HEK293 (cell line): ENCODE results near the gene CLDN18.
A peak's percentile ranks its signal among the peaks of the same experiment; 100 is the strongest.

ENCODE experiments used
- CTCF ChIA-PET: fragments of 350-600 bp; formaldehyde crosslinking; extraction: SDS; loops from one replicate; lab custom pipeline; 2021; ENCODE audit warnings: antibody characterized with exemption; lab: Yijun Ruan, JAX
- POLR2A ChIA-PET: fragments of 300-600 bp; formaldehyde crosslinking; extraction: SDS; loops from one replicate; lab custom pipeline; 2020; ENCODE audit warnings: antibody characterized with exemption, inconsistent platforms; lab: Yijun Ruan, JAX
- H3K27ac ChIP-seq: fragments of 200-500 bp; sonication (Bioruptor generic); 2 replicates; pipeline ENCODE4 v1.5.1; 2014; ENCODE audit warnings: low read depth, low read length, control low read depth, inconsistent platforms; ENCODE audit errors: extremely low read depth
- H3K36me3 ChIP-seq, 2 experiments: fragments of 200-500 bp in 1 of 2; sonication (Bioruptor generic) in 1 of 2; 1 replicate in 1 of 2; 2 replicates in 1 of 2; pipeline ENCODE4 v1.5.1; 2014 to 2017; ENCODE audit warnings: inconsistent platforms in 2 of 2, low read length in 2 of 2; ENCODE audit not compliant: control insufficient read depth in 2 of 2, insufficient read depth in 1 of 2
- H3K4me1 ChIP-seq: fragments of 200-500 bp; sonication (Bioruptor generic); 2 replicates; pipeline ENCODE4 v1.5.1; 2014; ENCODE audit warnings: mild to moderate bottlenecking, low read length, inconsistent platforms; ENCODE audit not compliant: control insufficient read depth, insufficient read depth
- H3K4me3 ChIP-seq: 2 replicates; pipeline ENCODE4 v1.5.1; 2011; ENCODE audit warnings: low read depth, mild to moderate bottlenecking, control low read depth, low read length, moderate library complexity
- H3K9me3 ChIP-seq: fragments of 200-500 bp; sonication (Bioruptor generic); 2 replicates; pipeline ENCODE4 v1.5.1; 2014; ENCODE audit warnings: low read depth, low read length, inconsistent platforms; ENCODE audit not compliant: control insufficient read depth, insufficient read depth
- KLF1 ChIP-seq: fragments of 450-650 bp; formaldehyde crosslinking; IDR thresholded peaks from 2 replicates; pipeline ENCODE4 v1.5.1; 2016; ENCODE audit warnings: missing biosample characterization, missing genetic modification characterization
- KLF16 ChIP-seq: fragments of 450-650 bp; formaldehyde crosslinking; IDR thresholded peaks from 2 replicates; pipeline ENCODE4 v1.5.1; 2017; ENCODE audit warnings: missing biosample characterization, missing genetic modification characterization
- MEIS1 ChIP-seq: sonication (generic); formaldehyde crosslinking; IDR thresholded peaks from 2 replicates; pipeline ENCODE4 v1.8.1; 2022; ENCODE audit warnings: missing genetic modification reagents, mild to moderate bottlenecking, borderline replicate concordance
- SETDB1 ChIP-seq: IDR thresholded peaks from one replicate; pipeline ENCODE4 v1.6.1; 2017; ENCODE audit warnings: mild to moderate bottlenecking, low read length, moderate library complexity, mixed read lengths; ENCODE audit not compliant: insufficient read length
- SP7 ChIP-seq: fragments of 450-650 bp; formaldehyde crosslinking; IDR thresholded peaks from 2 replicates; pipeline ENCODE4 v1.5.1; 2016; ENCODE audit warnings: missing biosample characterization, missing genetic modification characterization
- ZBTB1 ChIP-seq: fragments of 450-650 bp; formaldehyde crosslinking; IDR thresholded peaks from 2 replicates; pipeline ENCODE4 v1.5.1; 2016; ENCODE audit warnings: missing biosample characterization, missing genetic modification characterization
- ZBTB7A ChIP-seq: fragments of 450-650 bp; formaldehyde crosslinking; IDR thresholded peaks from 2 replicates; pipeline ENCODE4 v1.5.1; 2016; ENCODE audit warnings: low read depth, missing biosample characterization, missing genetic modification characterization
- ZBTB8A ChIP-seq: fragments of 450-650 bp; formaldehyde crosslinking; IDR thresholded peaks from 2 replicates; pipeline ENCODE4 v1.5.1; 2016; ENCODE audit warnings: missing biosample characterization, missing genetic modification characterization
- ZFHX2 ChIP-seq: fragments of 450-650 bp; formaldehyde crosslinking; conservative IDR thresholded peaks from 2 replicates; pipeline ENCODE4 v1.5.1; 2016; ENCODE audit warnings: missing biosample characterization, missing genetic modification characterization
- ZNF112 ChIP-seq: fragments of 450-650 bp; formaldehyde crosslinking; IDR thresholded peaks from 2 replicates; pipeline ENCODE4 v1.5.0; 2017; ENCODE audit warnings: missing biosample characterization, missing genetic modification characterization
- ZNF169 ChIP-seq: fragments of 450-650 bp; formaldehyde crosslinking; IDR thresholded peaks from 2 replicates; pipeline ENCODE4 v1.5.1; 2016; ENCODE audit warnings: missing biosample characterization, missing genetic modification characterization
- ZNF19 ChIP-seq: fragments of 450-650 bp; formaldehyde crosslinking; IDR thresholded peaks from 2 replicates; pipeline ENCODE4; 2016; ENCODE audit warnings: missing biosample characterization, missing genetic modification characterization, low read depth
- ZNF202 ChIP-seq: fragments of 450-650 bp; formaldehyde crosslinking; IDR thresholded peaks from 2 replicates; pipeline ENCODE4 v1.5.1; 2016; ENCODE audit warnings: missing biosample characterization, missing genetic modification characterization, borderline replicate concordance
- ZNF362 ChIP-seq: fragments of 450-650 bp; formaldehyde crosslinking; IDR thresholded peaks from 2 replicates; pipeline ENCODE4 v1.5.1; 2016; ENCODE audit warnings: missing biosample characterization, missing genetic modification characterization
- ZNF585B ChIP-seq: fragments of 450-650 bp; formaldehyde crosslinking; IDR thresholded peaks from 2 replicates; pipeline ENCODE4 v1.5.1; 2016; ENCODE audit warnings: missing biosample characterization, missing genetic modification characterization
- ZNF626 ChIP-seq: fragments of 450-650 bp; sonication (Bioruptor Pico); formaldehyde crosslinking; IDR thresholded peaks from 2 replicates; pipeline ENCODE4 v1.5.1; 2018; ENCODE audit warnings: missing biosample characterization, missing genetic modification characterization, inconsistent platforms
- ZNF658 ChIP-seq: fragments of 450-650 bp; formaldehyde crosslinking; IDR thresholded peaks from 2 replicates; pipeline ENCODE4; 2016; ENCODE audit warnings: missing biosample characterization, missing genetic modification characterization
- ZNF660 ChIP-seq: fragments of 450-650 bp; IDR thresholded peaks from 2 replicates; pipeline ENCODE4 v1.5.1; 2018; ENCODE audit warnings: missing biosample characterization, mild to moderate bottlenecking, missing genetic modification characterization
- ZNF664 ChIP-seq: fragments of 450-650 bp; formaldehyde crosslinking; IDR thresholded peaks from 2 replicates; pipeline ENCODE4 v1.5.1; 2016; ENCODE audit warnings: missing biosample characterization, missing genetic modification characterization
- ZNF670 ChIP-seq: fragments of 450-650 bp; formaldehyde crosslinking; IDR thresholded peaks from 2 replicates; pipeline ENCODE4 v1.5.1; 2016; ENCODE audit warnings: missing biosample characterization, missing genetic modification characterization, low read depth
- ZSCAN23 ChIP-seq: fragments of 450-650 bp; formaldehyde crosslinking; IDR thresholded peaks from 2 replicates; pipeline ENCODE4 v1.5.1; 2016; ENCODE audit warnings: missing biosample characterization, missing genetic modification characterization
- ZSCAN30 ChIP-seq: fragments of 450-650 bp; IDR thresholded peaks from 2 replicates; pipeline ENCODE4 v1.5.1; 2018; ENCODE audit warnings: missing biosample characterization, mild to moderate bottlenecking, missing genetic modification characterization, moderate library complexity
- TF ChIP-seq, protein P1 (sequence below): fragments of 450-650 bp; IDR thresholded peaks from 2 replicates; pipeline ENCODE4 v1.5.1; 2018; ENCODE audit warnings: missing biosample characterization, missing genetic modification characterization
- TF ChIP-seq, protein P2 (sequence below): fragments of 450-650 bp; formaldehyde crosslinking; conservative IDR thresholded peaks from 2 replicates; pipeline ENCODE4 v1.5.1; 2016; ENCODE audit warnings: low read depth, missing biosample characterization, missing genetic modification characterization
- TF ChIP-seq, protein P3 (sequence below): fragments of 450-650 bp; formaldehyde crosslinking; IDR thresholded peaks from 2 replicates; pipeline ENCODE4 v1.5.1; 2016; ENCODE audit warnings: missing biosample characterization, missing genetic modification characterization
- TF ChIP-seq, protein P4 (sequence below): fragments of 450-650 bp; formaldehyde crosslinking; IDR thresholded peaks from 2 replicates; pipeline ENCODE4 v1.5.1; 2016; ENCODE audit warnings: missing biosample characterization, missing genetic modification characterization

Gene CLDN18

GRCh38 chr3:138082085-138082991 lies 72.4 kb downstream of the CLDN18 start:
- ChIA-PET POLR2A (interaction anchor here (0.6 to 1.6 kb wide), 3 partner anchors 12 to 33 kb away, joined by 3 to 10 read pairs (median 5); partner anchors contain the start of gene DZIP1L), CTCF (interaction anchor here (0.8 to 2.2 kb wide), 7 partner anchors 9 to 397 kb away, joined by 3 to 16 read pairs (median 5); no protein-coding TSS in a partner anchor)
- H3K4me3 ChIP-seq: no peak overlapping the region
- 0 out of 2 replicates have a peak, but pooled peaks cover 8% of the 10 kb centered on the region for H3K4me1 ChIP-seq
- H3K27ac ChIP-seq: peak overlapping the region; percentile 43; the same call in 1 of the 2 replicates
- H3K9me3 ChIP-seq: no peaks in the 10 kb centered on the region
- peaks cover 0 to 75% of the 10 kb centered on the region in 2 experiments; a peak in 1 of 3 replicates for H3K36me3 ChIP-seq
- TF ChIP-seq ZNF362 (tag by site-specific recombination) (peak; percentile 92), MEIS1 (no peak), ZBTB7A (no peak), ZNF664 (tag by site-specific recombination) (no peak; the same call in 1 of the 2 replicates), KLF16 (tag by site-specific recombination) (no peak), ZSCAN30 (tag by site-specific recombination) (peak; percentile 49; the same call in 1 of the 2 replicates), ZNF585B (tag by site-specific recombination) (no peak), ZFHX2 (tag by site-specific recombination) (no peak), ZNF658 (tag by site-specific recombination) (no peak), ZBTB8A (tag by site-specific recombination) (no peak), SETDB1 (peak; percentile 43), ZNF112 (tag by site-specific recombination) (no peak), ZNF660 (tag by site-specific recombination) (peak; percentile 99), KLF1 (tag by site-specific recombination) (no peak; the same call in 1 of the 2 replicates), SP7 (peak; percentile 93), ZNF670 (tag by site-specific recombination) (no peak), ZNF19 (tag by site-specific recombination) (no peak), ZNF202 (tag by site-specific recombination) (no peak), ZSCAN23 (no peak), ZNF626 (tag by site-specific recombination) (no peak), ZBTB1 (tag by site-specific recombination) (no peak), ZNF169 (tag by site-specific recombination) (no peak)
- TF ChIP-seq, protein P1, sequence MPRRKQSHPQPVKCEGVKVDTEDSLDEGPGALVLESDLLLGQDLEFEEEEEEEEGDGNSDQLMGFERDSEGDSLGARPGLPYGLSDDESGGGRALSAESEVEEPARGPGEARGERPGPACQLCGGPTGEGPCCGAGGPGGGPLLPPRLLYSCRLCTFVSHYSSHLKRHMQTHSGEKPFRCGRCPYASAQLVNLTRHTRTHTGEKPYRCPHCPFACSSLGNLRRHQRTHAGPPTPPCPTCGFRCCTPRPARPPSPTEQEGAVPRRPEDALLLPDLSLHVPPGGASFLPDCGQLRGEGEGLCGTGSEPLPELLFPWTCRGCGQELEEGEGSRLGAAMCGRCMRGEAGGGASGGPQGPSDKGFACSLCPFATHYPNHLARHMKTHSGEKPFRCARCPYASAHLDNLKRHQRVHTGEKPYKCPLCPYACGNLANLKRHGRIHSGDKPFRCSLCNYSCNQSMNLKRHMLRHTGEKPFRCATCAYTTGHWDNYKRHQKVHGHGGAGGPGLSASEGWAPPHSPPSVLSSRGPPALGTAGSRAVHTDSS (tag by site-specific recombination): no peak
- TF ChIP-seq, protein P2, sequence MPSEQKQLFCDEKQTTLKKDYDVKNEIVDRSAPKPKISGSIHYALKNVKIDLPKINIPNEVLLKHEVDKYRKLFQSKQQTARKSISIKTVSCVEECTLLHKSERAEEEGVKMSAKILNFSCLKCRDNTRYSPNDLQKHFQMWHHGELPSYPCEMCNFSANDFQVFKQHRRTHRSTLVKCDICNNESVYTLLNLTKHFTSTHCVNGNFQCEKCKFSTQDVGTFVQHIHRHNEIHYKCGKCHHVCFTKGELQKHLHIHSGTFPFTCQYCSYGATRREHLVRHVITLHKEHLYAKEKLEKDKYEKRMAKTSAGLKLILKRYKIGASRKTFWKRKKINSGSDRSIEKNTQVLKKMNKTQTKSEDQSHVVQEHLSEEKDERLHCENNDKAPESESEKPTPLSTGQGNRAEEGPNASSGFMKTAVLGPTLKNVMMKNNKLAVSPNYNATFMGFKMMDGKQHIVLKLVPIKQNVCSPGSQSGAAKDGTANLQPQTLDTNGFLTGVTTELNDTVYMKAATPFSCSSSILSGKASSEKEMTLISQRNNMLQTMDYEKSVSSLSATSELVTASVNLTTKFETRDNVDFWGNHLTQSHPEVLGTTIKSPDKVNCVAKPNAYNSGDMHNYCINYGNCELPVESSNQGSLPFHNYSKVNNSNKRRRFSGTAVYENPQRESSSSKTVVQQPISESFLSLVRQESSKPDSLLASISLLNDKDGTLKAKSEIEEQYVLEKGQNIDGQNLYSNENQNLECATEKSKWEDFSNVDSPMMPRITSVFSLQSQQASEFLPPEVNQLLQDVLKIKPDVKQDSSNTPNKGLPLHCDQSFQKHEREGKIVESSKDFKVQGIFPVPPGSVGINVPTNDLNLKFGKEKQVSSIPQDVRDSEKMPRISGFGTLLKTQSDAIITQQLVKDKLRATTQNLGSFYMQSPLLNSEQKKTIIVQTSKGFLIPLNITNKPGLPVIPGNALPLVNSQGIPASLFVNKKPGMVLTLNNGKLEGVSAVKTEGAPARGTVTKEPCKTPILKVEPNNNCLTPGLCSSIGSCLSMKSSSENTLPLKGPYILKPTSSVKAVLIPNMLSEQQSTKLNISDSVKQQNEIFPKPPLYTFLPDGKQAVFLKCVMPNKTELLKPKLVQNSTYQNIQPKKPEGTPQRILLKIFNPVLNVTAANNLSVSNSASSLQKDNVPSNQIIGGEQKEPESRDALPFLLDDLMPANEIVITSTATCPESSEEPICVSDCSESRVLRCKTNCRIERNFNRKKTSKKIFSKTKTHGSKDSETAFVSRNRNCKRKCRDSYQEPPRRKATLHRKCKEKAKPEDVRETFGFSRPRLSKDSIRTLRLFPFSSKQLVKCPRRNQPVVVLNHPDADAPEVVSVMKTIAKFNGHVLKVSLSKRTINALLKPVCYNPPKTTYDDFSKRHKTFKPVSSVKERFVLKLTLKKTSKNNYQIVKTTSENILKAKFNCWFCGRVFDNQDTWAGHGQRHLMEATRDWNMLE (tag by site-specific recombination): no peak
- TF ChIP-seq, protein P3, sequence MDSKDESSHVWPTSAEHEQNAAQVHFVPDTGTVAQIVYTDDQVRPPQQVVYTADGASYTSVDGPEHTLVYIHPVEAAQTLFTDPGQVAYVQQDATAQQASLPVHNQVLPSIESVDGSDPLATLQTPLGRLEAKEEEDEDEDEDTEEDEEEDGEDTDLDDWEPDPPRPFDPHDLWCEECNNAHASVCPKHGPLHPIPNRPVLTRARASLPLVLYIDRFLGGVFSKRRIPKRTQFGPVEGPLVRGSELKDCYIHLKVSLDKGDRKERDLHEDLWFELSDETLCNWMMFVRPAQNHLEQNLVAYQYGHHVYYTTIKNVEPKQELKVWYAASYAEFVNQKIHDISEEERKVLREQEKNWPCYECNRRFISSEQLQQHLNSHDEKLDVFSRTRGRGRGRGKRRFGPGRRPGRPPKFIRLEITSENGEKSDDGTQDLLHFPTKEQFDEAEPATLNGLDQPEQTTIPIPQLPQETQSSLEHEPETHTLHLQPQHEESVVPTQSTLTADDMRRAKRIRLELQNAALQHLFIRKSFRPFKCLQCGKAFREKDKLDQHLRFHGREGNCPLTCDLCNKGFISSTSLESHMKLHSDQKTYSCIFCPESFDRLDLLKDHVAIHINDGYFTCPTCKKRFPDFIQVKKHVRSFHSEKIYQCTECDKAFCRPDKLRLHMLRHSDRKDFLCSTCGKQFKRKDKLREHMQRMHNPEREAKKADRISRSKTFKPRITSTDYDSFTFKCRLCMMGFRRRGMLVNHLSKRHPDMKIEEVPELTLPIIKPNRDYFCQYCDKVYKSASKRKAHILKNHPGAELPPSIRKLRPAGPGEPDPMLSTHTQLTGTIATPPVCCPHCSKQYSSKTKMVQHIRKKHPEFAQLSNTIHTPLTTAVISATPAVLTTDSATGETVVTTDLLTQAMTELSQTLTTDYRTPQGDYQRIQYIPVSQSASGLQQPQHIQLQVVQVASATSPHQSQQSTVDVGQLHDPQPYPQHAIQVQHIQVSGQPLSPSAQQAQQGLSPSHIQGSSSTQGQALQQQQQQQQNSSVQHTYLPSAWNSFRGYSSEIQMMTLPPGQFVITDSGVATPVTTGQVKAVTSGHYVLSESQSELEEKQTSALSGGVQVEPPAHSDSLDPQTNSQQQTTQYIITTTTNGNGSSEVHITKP: peak; percentile 82
- TF ChIP-seq, protein P4, sequence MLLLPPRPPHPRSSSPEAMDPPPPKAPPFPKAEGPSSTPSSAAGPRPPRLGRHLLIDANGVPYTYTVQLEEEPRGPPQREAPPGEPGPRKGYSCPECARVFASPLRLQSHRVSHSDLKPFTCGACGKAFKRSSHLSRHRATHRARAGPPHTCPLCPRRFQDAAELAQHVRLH: 0 out of 2 replicates have a peak, but pooled peaks have one; percentile 24
